Neural progenitor cell (in vitro differentiated cells): ENCODE measurements around the gene SLC1A4. TPM values are rescaled to one million over a fixed set of nuclear protein-coding genes. Genes with fewer than 3 reads are reported as not detected.
"Not testable (repeated sequence)": the region's sequence is repeated elsewhere in the genome, so short reads cannot be mapped to it uniquely, and the experiment has no call there.

ENCODE experiments used
- DNase-seq: peaks from one replicate; pipeline ENCODE4 v3.0.0-alpha.2; 2016; ENCODE audit warnings: low spot score
- H2AFZ ChIP-seq: fragments of 200-600 bp; sonication (generic); replicated peaks from 2 replicates; pipeline ENCODE4 v1.6.1; 2016; ENCODE audit warnings: antibody characterized with exemption
- H3F3A ChIP-seq: fragments of 200-600 bp; sonication (generic); 2 replicates; pipeline ENCODE4 v1.6.1; 2016; ENCODE audit warnings: antibody characterized with exemption, low read depth
- H3K27ac ChIP-seq: fragments of 200-600 bp; sonication (generic); 2 replicates; pipeline ENCODE4 v1.5.1; 2016; ENCODE audit warnings: mild to moderate bottlenecking
- H3K27me3 ChIP-seq: fragments of 200-600 bp; sonication (generic); 2 replicates; pipeline ENCODE4 v1.6.1; 2016; ENCODE audit warnings: mild to moderate bottlenecking, moderate library complexity
- H3K36me3 ChIP-seq: fragments of 200-600 bp; sonication (generic); 2 replicates; pipeline ENCODE4 v1.5.1; 2016
- H3K4me1 ChIP-seq: fragments of 200-600 bp; sonication (generic); 2 replicates; pipeline ENCODE4 v1.6.1; 2016; ENCODE audit warnings: mixed run types
- H3K4me2 ChIP-seq: fragments of 200-600 bp; sonication (generic); 2 replicates; pipeline ENCODE4 v1.6.1; 2016
- H3K4me3 ChIP-seq: fragments of 200-600 bp; sonication (generic); 2 replicates; pipeline ENCODE4 v1.5.1; 2016
- H3K79me2 ChIP-seq: fragments of 200-600 bp; sonication (generic); 2 replicates; pipeline ENCODE4 v1.6.1; 2016; ENCODE audit warnings: low read depth
- H3K9ac ChIP-seq: fragments of 200-600 bp; sonication (generic); 2 replicates; pipeline ENCODE4 v1.6.1; 2016
- H3K9me3 ChIP-seq: fragments of 200-600 bp; sonication (generic); 2 replicates; pipeline ENCODE4 v1.5.1; 2016; ENCODE audit warnings: low read depth
- H4K20me1 ChIP-seq: fragments of 200-600 bp; sonication (generic); 2 replicates; pipeline ENCODE4 v1.6.1; 2016; ENCODE audit warnings: low read depth
- H3K27ac Mint-ChIP-seq: 3 replicates; pipeline ENCODE4 v1.8.0; 2021; ENCODE audit warnings: mixed read lengths
- H3K27me3 Mint-ChIP-seq: 2 replicates; pipeline ENCODE4 v1.8.0; 2022; ENCODE audit warnings: low read depth, mild to moderate bottlenecking, inconsistent platforms, moderate library complexity, mixed read lengths; ENCODE audit not compliant: insufficient read depth
- H3K36me3 Mint-ChIP-seq: 3 replicates; pipeline ENCODE4 v1.8.0; 2021; ENCODE audit warnings: mixed read lengths
- H3K4me1 Mint-ChIP-seq: 3 replicates; pipeline ENCODE4 v1.8.0; 2021; ENCODE audit warnings: mixed read lengths
- H3K4me3 Mint-ChIP-seq: 3 replicates; pipeline ENCODE4 v1.8.0; 2021; ENCODE audit warnings: mild to moderate bottlenecking, moderate library complexity, mixed read lengths
- H3K9me3 Mint-ChIP-seq: 3 replicates; pipeline ENCODE4 v1.8.0; 2020; ENCODE audit warnings: mixed read lengths
- EZH2 ChIP-seq: fragments of 200-600 bp; sonication (generic); IDR thresholded peaks from 2 replicates; pipeline ENCODE4 v1.6.1; 2017; ENCODE audit warnings: antibody characterized with exemption, mild to moderate bottlenecking, moderate library complexity
- EZH2phosphoT487 ChIP-seq: fragments of 200-600 bp; sonication (generic); IDR thresholded peaks from 2 replicates; pipeline ENCODE4 v1.6.1; 2017; ENCODE audit warnings: antibody characterized with exemption
- total RNA-seq: library from RNA; depleted of rRNA; stranded (reverse); fragments of >200 nt; gene quantifications from 2 replicates; pipeline ENCODE4 v1.2.3, GENCODE V29; 2015; ENCODE audit warnings: low replicate concordance
- TF ChIP-seq, protein P1 (sequence below): fragments of 200-600 bp; sonication (generic); IDR thresholded peaks from 2 replicates; pipeline ENCODE4 v1.5.1; 2017; ENCODE audit warnings: antibody characterized with exemption, mild to moderate bottlenecking

The SLC1A4 gene
- total RNA-seq, 1 donor from 2014 or later = 1.3 TPM

DNA sequence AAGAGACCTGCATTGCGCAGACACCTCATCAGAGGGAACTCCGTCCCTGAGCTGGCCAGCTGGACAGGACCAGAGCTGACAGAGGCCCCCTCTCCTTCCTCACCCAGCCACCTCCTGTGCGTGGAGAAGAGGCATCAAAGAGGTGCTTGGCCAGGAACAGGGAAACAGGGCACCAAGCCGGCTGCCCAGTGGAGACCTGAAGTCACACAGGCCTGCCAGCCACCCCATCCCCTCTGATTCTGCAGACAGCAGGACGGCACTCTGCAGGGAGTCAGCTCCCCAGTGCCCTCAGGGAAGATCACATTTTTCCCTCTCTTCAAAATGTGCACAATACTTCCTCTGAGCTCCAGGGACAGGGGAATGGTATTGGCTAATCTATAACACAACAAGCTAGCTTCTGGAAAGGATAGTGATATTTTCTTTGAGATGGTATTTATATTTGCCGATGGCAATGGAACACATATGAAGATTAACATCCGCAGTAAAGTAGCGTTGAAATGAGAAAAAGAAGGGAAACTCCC is 30.5 kb downstream of the SLC1A4 start:
- Histone ChIP-seq H3K4me1 (peaks cover 6% of the 10 kb centered on the region), H3K4me2 (no peak overlapping the region), H3K79me2 (no peaks in the 10 kb centered on the region), H3K27me3 (no peaks in the 10 kb centered on the region), H4K20me1 (no peaks in the 10 kb centered on the region), H3K4me3 (no peak overlapping the region), H2AFZ (no peak overlapping the region), H3F3A (no peaks in the 10 kb centered on the region), H3K9me3 (no peaks in the 10 kb centered on the region), H3K9ac (no peak overlapping the region), H3K36me3 (no peaks in the 10 kb centered on the region), H3K27ac (no peak overlapping the region)
- H3K4me3 Mint-ChIP-seq = no peak overlapping the region
- TF ChIP-seq, protein P1, sequence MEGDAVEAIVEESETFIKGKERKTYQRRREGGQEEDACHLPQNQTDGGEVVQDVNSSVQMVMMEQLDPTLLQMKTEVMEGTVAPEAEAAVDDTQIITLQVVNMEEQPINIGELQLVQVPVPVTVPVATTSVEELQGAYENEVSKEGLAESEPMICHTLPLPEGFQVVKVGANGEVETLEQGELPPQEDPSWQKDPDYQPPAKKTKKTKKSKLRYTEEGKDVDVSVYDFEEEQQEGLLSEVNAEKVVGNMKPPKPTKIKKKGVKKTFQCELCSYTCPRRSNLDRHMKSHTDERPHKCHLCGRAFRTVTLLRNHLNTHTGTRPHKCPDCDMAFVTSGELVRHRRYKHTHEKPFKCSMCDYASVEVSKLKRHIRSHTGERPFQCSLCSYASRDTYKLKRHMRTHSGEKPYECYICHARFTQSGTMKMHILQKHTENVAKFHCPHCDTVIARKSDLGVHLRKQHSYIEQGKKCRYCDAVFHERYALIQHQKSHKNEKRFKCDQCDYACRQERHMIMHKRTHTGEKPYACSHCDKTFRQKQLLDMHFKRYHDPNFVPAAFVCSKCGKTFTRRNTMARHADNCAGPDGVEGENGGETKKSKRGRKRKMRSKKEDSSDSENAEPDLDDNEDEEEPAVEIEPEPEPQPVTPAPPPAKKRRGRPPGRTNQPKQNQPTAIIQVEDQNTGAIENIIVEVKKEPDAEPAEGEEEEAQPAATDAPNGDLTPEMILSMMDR = no peak
- H3K36me3 Mint-ChIP-seq = peaks cover 14% of the 10 kb centered on the region
- H3K27me3 Mint-ChIP-seq = peaks cover 5% of the 10 kb centered on the region
- H3K4me1 Mint-ChIP-seq = peaks cover 4% of the 10 kb centered on the region
- H3K27ac Mint-ChIP-seq = no peak overlapping the region
- no peaks in the 10 kb centered on the region for H3K9me3 Mint-ChIP-seq
- DNase-seq = no peak

DNA sequence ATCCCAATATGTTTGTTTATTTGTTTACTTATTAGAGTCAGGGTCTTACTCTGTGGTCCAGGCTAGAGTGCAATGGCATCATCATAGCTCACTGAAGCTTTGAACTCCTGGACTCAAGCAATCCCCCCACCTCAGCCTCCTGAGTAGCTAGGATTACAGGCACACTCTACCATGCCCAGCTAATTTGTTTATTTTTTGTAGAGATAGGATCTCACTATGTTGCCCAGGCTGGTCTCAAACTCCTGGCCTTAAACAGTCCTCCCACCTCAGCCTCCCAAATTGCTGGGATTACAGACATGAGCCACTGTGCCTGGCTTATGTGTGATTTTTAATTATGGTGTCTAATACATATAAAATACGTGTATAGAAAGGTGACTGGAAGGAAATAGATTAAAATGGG is 31.1 kb downstream of the SLC1A4 start:
- not testable (repeated sequence) for H3K79me2 ChIP-seq, DNase-seq, H3F3A ChIP-seq, H3K9me3 ChIP-seq, H3K36me3 ChIP-seq, H3K4me1 ChIP-seq, H3K27ac ChIP-seq, H4K20me1 ChIP-seq, H3K9me3 Mint-ChIP-seq, H2AFZ ChIP-seq, H3K4me1 Mint-ChIP-seq, H3K4me3 ChIP-seq, H3K4me2 ChIP-seq, H3K4me3 Mint-ChIP-seq, H3K9ac ChIP-seq, H3K27me3 Mint-ChIP-seq, H3K27ac Mint-ChIP-seq, H3K27me3 ChIP-seq
- peaks cover 14% of the 10 kb centered on the region for H3K36me3 Mint-ChIP-seq

DNA sequence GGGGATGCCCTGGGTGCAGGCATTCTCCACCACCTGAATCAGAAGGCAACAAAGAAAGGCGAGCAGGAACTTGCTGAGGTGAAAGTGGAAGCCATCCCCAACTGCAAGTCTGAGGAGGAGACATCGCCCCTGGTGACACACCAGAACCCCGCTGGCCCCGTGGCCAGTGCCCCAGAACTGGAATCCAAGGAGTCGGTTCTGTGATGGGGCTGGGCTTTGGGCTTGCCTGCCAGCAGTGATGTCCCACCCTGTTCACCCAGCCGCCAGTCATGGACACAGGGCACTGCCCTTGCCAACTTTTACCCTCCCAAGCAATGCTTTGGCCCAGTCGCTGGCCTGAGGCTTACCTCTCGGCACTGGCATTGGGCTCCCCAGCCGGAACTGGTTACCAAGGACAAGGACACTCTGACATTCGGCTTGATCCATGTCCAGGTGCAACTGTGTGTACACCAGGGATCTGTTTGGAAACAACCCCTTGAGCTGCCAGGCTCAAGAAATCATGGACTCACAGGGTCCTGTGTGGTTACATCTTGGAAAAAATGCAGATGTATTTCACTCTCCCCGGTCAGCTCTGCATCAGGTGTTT is 31.8 kb downstream of the SLC1A4 start:
- Histone ChIP-seq H4K20me1 (no peaks in the 10 kb centered on the region), H3K27me3 (no peaks in the 10 kb centered on the region), H3F3A (no peaks in the 10 kb centered on the region), H3K4me1 (no peaks in the 10 kb centered on the region), H3K4me3 (no peak overlapping the region), H3K4me2 (no peak overlapping the region), H3K9me3 (no peaks in the 10 kb centered on the region), H3K36me3 (no peaks in the 10 kb centered on the region), H2AFZ (no peak overlapping the region), H3K27ac (no peak overlapping the region), H3K9ac (no peak overlapping the region), H3K79me2 (no peaks in the 10 kb centered on the region)
- H3K27ac Mint-ChIP-seq = no peak overlapping the region
- no peaks in the 10 kb centered on the region for H3K9me3 Mint-ChIP-seq
- no peak for TF ChIP-seq EZH2phosphoT487
- no peak for TF ChIP-seq EZH2
- TF ChIP-seq, protein P1 = no peak
- no peak for DNase-seq
- H3K27me3 Mint-ChIP-seq = peaks cover 5% of the 10 kb centered on the region
- H3K36me3 Mint-ChIP-seq = peaks cover 18% of the 10 kb centered on the region
- peaks cover 4% of the 10 kb centered on the region for H3K4me1 Mint-ChIP-seq
- H3K4me3 Mint-ChIP-seq = no peak overlapping the region

DNA sequence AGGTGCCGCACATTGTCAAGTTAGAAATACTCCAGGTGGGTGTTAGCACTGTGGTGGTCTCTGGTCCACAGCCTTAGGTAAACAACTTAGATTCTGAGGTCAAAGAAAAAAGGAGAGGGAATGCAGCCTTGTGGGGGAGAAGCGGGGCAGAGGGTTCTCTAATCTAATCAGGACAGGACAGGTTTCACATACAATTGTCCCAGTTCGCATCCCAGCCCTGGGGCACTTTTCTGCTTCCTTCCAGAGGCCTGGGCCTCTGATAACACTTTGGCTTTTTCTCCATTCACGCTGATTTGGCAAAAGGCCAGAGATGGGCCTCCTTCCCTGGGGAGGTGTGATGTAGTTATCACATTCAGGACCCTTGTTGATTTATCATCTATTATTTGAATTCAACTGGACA is 32.5 kb downstream of the SLC1A4 start:
- H3K27me3 Mint-ChIP-seq = peaks cover 5% of the 10 kb centered on the region

More for the DNA sequence above, 32.5 kb downstream of the SLC1A4 start:
- peaks cover 4% of the 10 kb centered on the region for H3K4me1 Mint-ChIP-seq
- no peak overlapping the region for H2AFZ ChIP-seq
- no peak overlapping the region for H3K27ac Mint-ChIP-seq
- peaks cover 17% of the 10 kb centered on the region for H3K36me3 Mint-ChIP-seq
- H3K79me2 ChIP-seq = no peaks in the 10 kb centered on the region
- no peak overlapping the region for H3K9ac ChIP-seq
- H3F3A ChIP-seq = no peaks in the 10 kb centered on the region
- no peaks in the 10 kb centered on the region for H3K27me3 ChIP-seq
- no peak for DNase-seq
- no peak overlapping the region for H3K27ac ChIP-seq
- no peaks in the 10 kb centered on the region for H3K4me1 ChIP-seq
- no peak overlapping the region for H3K4me2 ChIP-seq
- no peaks in the 10 kb centered on the region for H3K36me3 ChIP-seq
- H3K9me3 Mint-ChIP-seq = no peaks in the 10 kb centered on the region
- no peaks in the 10 kb centered on the region for H4K20me1 ChIP-seq
- H3K9me3 ChIP-seq = no peaks in the 10 kb centered on the region
- no peak overlapping the region for H3K4me3 Mint-ChIP-seq
- no peak for TF ChIP-seq EZH2
- TF ChIP-seq, protein P1 = no peak
- no peak for TF ChIP-seq EZH2phosphoT487
- no peak overlapping the region for H3K4me3 ChIP-seq
